22Rv1 (cell line): ENCODE data around the gene RNF220.

Experiments
- ZFX ChIP-seq: fragments of 450-650 bp; IDR thresholded peaks from 2 replicates; pipeline ENCODE4 v1.6.1; 2017; ENCODE audit warnings: antibody characterized with exemption, borderline replicate concordance
- TF ChIP-seq, protein P1 (sequence below): fragments of 450-650 bp; IDR thresholded peaks from 2 replicates; pipeline ENCODE4 v1.5.1; 2017; ENCODE audit warnings: mild to moderate bottlenecking

DNA sequence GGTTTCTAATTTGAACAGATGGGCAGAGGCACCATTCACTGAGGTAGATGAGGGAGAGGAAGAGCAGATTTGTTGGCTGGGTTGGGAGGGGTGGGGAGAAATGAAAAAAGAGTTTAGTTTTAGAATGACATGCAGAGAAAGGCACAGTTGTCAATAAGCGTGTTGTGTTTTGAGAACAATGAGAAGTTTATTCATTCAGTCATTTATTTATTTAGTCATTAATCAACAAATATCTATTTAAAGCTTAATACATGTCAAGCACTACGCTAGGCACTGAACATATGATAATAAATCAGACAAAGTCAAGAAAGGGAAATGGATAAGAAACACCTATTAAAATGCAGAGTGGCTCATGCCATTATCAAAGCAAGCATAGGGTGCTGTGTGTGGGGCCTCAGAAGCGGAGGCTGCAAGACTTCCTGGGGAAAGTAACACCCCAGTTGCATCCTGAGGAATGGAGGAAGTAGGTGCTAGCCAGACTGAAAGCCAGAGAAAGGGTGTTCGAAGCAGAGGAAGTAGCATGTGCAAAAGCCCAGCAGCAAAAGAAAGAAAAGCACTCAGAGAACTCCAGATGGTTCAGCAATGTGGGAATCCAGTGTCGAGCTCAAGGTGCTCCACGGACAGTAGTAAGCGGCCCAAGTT is 114.1 kb downstream of the RNF220 start:
- TF ChIP-seq ZFX: no peak
- TF ChIP-seq, protein P1, sequence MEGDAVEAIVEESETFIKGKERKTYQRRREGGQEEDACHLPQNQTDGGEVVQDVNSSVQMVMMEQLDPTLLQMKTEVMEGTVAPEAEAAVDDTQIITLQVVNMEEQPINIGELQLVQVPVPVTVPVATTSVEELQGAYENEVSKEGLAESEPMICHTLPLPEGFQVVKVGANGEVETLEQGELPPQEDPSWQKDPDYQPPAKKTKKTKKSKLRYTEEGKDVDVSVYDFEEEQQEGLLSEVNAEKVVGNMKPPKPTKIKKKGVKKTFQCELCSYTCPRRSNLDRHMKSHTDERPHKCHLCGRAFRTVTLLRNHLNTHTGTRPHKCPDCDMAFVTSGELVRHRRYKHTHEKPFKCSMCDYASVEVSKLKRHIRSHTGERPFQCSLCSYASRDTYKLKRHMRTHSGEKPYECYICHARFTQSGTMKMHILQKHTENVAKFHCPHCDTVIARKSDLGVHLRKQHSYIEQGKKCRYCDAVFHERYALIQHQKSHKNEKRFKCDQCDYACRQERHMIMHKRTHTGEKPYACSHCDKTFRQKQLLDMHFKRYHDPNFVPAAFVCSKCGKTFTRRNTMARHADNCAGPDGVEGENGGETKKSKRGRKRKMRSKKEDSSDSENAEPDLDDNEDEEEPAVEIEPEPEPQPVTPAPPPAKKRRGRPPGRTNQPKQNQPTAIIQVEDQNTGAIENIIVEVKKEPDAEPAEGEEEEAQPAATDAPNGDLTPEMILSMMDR: no peak
